Measurements from ENCODE around the gene ISLR2. TPM values are rescaled to one million over a fixed set of nuclear protein-coding genes. Genes with fewer than 3 reads are reported as not detected.

ISLR2 gene
- total RNA-seq, 1 experiment from 2014 or later, result not detected

DNA sequence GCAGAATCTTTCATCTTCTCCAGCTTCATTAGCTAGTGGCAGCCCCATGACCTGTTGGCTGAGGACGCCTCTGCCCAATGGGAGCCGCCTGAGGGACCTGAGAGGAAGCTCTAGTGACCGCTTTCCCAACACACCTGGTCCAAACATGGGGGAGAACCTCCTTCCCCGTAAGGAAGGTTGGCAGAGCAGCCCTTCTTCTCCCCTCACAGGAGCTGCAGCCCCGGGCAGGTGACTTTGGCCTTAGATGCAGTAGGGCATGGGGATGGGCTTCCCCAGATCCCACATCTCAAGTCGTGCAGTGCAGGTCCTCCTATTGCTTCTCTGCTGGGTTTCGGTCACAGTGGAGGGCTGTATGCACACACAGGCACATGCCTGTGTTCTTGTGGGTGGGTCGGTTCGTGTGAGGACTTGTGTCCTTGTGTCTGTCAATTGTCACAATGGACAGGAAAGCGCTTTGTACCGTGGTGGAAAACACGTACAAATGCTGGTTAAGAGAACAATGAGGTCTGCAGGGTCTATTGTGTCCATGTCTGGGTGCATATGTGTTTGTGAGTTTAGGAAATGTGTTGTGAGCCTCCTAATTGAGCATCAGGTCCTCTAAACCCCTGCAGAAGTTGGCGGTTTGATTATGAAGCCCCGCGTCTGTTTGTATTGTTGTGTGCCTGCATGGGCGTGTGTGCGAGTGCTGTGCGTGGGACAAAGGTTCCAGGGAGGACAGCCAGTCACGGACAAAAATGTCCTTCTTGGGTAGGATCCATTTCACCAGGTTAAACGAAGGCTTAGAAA lies 1.4 kb downstream of the ISLR2 start:
- POLR2A ChIA-PET, result no interaction called here
- BruUV-seq (replicated peaks), result no TSS peak
- H3K4me3 Mint-ChIP-seq (ENCODE audit: unreplicated experiment), result no peak overlapping the region
- intact Hi-C loops (cut with micrococcal nuclease; ENCODE audit: unreplicated experiment), result no loop called here
- CTCF ChIA-PET, result no interaction called here
- H3K27me3 Mint-ChIP-seq (ENCODE audit: insufficient read depth, unreplicated experiment), result peaks cover 44% of the 10 kb centered on the region
- DNase-seq, result no peak
- H3K4me3 ChIP-seq (ENCODE audit: low read depth, low read length), result no peak overlapping the region
- H3K4me1 ChIP-seq, result no peaks in the 10 kb centered on the region
- H3K27ac Mint-ChIP-seq (ENCODE audit: unreplicated experiment), result no peak overlapping the region
- no peaks in the 10 kb centered on the region for H3K36me3 ChIP-seq (ENCODE audit: control insufficient read depth, insufficient read depth, low read length)
- TF ChIP-seq, protein P1, sequence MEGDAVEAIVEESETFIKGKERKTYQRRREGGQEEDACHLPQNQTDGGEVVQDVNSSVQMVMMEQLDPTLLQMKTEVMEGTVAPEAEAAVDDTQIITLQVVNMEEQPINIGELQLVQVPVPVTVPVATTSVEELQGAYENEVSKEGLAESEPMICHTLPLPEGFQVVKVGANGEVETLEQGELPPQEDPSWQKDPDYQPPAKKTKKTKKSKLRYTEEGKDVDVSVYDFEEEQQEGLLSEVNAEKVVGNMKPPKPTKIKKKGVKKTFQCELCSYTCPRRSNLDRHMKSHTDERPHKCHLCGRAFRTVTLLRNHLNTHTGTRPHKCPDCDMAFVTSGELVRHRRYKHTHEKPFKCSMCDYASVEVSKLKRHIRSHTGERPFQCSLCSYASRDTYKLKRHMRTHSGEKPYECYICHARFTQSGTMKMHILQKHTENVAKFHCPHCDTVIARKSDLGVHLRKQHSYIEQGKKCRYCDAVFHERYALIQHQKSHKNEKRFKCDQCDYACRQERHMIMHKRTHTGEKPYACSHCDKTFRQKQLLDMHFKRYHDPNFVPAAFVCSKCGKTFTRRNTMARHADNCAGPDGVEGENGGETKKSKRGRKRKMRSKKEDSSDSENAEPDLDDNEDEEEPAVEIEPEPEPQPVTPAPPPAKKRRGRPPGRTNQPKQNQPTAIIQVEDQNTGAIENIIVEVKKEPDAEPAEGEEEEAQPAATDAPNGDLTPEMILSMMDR (IDR thresholded peaks at IDR 0.05; ENCODE audit: insufficient read depth in 1 of 2, low read depth in 1 of 2, low read length in 1 of 2, severe bottlenecking in 1 of 2, unreplicated experiment in 1 of 2), result no peak
- H3K9me3 ChIP-seq, result no peaks in the 10 kb centered on the region
- peaks cover 4% of the 10 kb centered on the region for H3K27me3 ChIP-seq (replicated peaks; ENCODE audit: control insufficient read depth, insufficient read depth, low read length)
- no peaks in the 10 kb centered on the region for H3K36me3 Mint-ChIP-seq (ENCODE audit: insufficient read depth, unreplicated experiment)
- H3K4me1 Mint-ChIP-seq (ENCODE audit: low read depth, unreplicated experiment), result no peaks in the 10 kb centered on the region
- H3K9me3 Mint-ChIP-seq (ENCODE audit: unreplicated experiment), result no peaks in the 10 kb centered on the region

DNA sequence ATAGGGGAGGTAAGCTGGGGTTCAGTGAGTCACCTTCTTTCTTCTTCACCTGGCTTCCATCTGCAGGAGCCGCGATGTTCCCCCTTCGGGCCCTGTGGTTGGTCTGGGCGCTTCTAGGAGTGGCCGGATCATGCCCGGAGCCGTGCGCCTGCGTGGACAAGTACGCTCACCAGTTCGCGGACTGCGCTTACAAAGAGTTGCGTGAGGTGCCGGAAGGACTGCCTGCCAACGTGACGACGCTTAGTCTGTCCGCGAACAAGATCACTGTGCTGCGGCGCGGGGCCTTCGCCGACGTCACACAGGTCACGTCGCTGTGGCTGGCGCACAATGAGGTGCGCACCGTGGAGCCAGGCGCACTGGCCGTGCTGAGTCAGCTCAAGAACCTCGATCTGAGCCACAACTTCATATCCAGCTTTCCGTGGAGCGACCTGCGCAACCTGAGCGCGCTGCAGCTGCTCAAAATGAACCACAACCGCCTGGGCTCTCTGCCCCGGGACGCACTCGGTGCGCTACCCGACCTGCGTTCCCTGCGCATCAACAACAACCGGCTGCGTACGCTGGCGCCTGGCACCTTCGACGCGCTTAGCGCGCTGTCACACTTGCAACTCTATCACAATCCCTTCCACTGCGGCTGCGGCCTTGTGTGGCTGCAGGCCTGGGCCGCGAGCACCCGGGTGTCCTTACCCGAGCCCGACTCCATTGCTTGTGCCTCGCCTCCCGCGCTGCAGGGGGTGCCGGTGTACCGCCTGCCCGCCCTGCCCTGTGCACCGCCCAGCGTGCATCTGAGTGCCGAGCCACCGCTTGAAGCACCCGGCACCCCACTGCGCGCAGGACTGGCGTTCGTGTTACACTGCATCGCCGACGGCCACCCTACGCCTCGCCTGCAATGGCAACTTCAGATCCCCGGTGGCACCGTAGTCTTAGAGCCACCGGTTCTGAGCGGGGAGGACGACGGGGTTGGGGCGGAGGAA lies 2.6 kb downstream of the ISLR2 start:
- Histone ChIP-seq H3K9me3 (no peaks in the 10 kb centered on the region), H3K4me1 (no peaks in the 10 kb centered on the region), H3K4me3 (ENCODE audit: low read depth, low read length) (no peak overlapping the region), H3K27me3 (replicated peaks; ENCODE audit: control insufficient read depth, insufficient read depth, low read length) (peaks cover 6% of the 10 kb centered on the region), H3K36me3 (ENCODE audit: control insufficient read depth, insufficient read depth, low read length) (no peaks in the 10 kb centered on the region)
- ChIA-PET CTCF (no interaction called here), POLR2A (no interaction called here)
- H3K27ac Mint-ChIP-seq (ENCODE audit: unreplicated experiment), result no peak overlapping the region
- H3K4me1 Mint-ChIP-seq (ENCODE audit: low read depth, unreplicated experiment), result no peaks in the 10 kb centered on the region
- peaks cover 47% of the 10 kb centered on the region for H3K27me3 Mint-ChIP-seq (ENCODE audit: insufficient read depth, unreplicated experiment)
- no peaks in the 10 kb centered on the region for H3K36me3 Mint-ChIP-seq (ENCODE audit: insufficient read depth, unreplicated experiment)
- intact Hi-C loops (cut with micrococcal nuclease; ENCODE audit: unreplicated experiment), result no loop called here
- TF ChIP-seq, protein P1 (IDR thresholded peaks at IDR 0.05; ENCODE audit: insufficient read depth in 1 of 2, low read depth in 1 of 2, low read length in 1 of 2, severe bottlenecking in 1 of 2, unreplicated experiment in 1 of 2), result no peak
- no peak for DNase-seq
- H3K9me3 Mint-ChIP-seq (ENCODE audit: unreplicated experiment), result no peaks in the 10 kb centered on the region
- H3K4me3 Mint-ChIP-seq (ENCODE audit: unreplicated experiment), result no peak overlapping the region
- BruUV-seq (replicated peaks), result no TSS peak

DNA sequence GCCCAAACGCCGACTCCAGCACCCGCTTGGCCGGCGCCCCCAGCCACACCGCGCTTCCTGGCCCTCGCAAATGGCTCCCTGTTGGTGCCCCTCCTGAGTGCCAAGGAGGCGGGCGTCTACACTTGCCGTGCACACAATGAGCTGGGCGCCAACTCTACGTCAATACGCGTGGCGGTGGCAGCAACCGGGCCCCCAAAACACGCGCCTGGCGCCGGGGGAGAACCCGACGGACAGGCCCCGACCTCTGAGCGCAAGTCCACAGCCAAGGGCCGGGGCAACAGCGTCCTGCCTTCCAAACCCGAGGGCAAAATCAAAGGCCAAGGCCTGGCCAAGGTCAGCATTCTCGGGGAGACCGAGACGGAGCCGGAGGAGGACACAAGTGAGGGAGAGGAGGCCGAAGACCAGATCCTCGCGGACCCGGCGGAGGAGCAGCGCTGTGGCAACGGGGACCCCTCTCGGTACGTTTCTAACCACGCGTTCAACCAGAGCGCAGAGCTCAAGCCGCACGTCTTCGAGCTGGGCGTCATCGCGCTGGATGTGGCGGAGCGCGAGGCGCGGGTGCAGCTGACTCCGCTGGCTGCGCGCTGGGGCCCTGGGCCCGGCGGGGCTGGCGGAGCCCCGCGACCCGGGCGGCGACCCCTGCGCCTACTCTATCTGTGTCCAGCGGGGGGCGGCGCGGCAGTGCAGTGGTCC lies 3.5 kb downstream of the ISLR2 start:
- no peak for DNase-seq
- no TSS peak for BruUV-seq (replicated peaks)
- Mint-ChIP-seq H3K36me3 (ENCODE audit: insufficient read depth, unreplicated experiment) (no peaks in the 10 kb centered on the region), H3K9me3 (ENCODE audit: unreplicated experiment) (no peaks in the 10 kb centered on the region), H3K27me3 (ENCODE audit: insufficient read depth, unreplicated experiment) (peaks cover 44% of the 10 kb centered on the region), H3K4me3 (ENCODE audit: unreplicated experiment) (no peak overlapping the region), H3K27ac (ENCODE audit: unreplicated experiment) (no peak overlapping the region), H3K4me1 (ENCODE audit: low read depth, unreplicated experiment) (no peaks in the 10 kb centered on the region)
- TF ChIP-seq, protein P1 (IDR thresholded peaks at IDR 0.05; ENCODE audit: insufficient read depth in 1 of 2, low read depth in 1 of 2, low read length in 1 of 2, severe bottlenecking in 1 of 2, unreplicated experiment in 1 of 2), result no peak
- Histone ChIP-seq H3K9me3 (no peaks in the 10 kb centered on the region), H3K4me1 (no peaks in the 10 kb centered on the region), H3K4me3 (ENCODE audit: low read depth, low read length) (no peak overlapping the region), H3K27me3 (replicated peaks; ENCODE audit: control insufficient read depth, insufficient read depth, low read length) (peaks cover 6% of the 10 kb centered on the region), H3K36me3 (ENCODE audit: control insufficient read depth, insufficient read depth, low read length) (no peaks in the 10 kb centered on the region)
- intact Hi-C loops (cut with micrococcal nuclease; ENCODE audit: unreplicated experiment), result no loop called here
- ChIA-PET CTCF (no interaction called here), POLR2A (no interaction called here)

All from Caco-2 (cell line).